GM12864 (cell line): ENCODE data around the gene EPS8.

Experiments
- DNase-seq: peaks from one replicate; pipeline ENCODE4 v3.0.0-alpha.2; 2011; ENCODE audit warnings: low read depth
- H3K4me3 ChIP-seq: 2 replicates; pipeline ENCODE4 v1.5.1; 2011; ENCODE audit warnings: mild to moderate bottlenecking, low read depth, low read length, control low read depth
- TF ChIP-seq, protein P1 (sequence below): IDR thresholded peaks from 2 replicates; pipeline ENCODE4 v1.5.1; 2011; ENCODE audit warnings: low read depth, mild to moderate bottlenecking, moderate library complexity, low read length, control low read depth, inconsistent platforms; ENCODE audit errors: missing control alignments

EPS8 gene

GRCh38 chr12:15699886-15700285 lies 89.3 kb downstream of the EPS8 start:
- TF ChIP-seq, protein P1, sequence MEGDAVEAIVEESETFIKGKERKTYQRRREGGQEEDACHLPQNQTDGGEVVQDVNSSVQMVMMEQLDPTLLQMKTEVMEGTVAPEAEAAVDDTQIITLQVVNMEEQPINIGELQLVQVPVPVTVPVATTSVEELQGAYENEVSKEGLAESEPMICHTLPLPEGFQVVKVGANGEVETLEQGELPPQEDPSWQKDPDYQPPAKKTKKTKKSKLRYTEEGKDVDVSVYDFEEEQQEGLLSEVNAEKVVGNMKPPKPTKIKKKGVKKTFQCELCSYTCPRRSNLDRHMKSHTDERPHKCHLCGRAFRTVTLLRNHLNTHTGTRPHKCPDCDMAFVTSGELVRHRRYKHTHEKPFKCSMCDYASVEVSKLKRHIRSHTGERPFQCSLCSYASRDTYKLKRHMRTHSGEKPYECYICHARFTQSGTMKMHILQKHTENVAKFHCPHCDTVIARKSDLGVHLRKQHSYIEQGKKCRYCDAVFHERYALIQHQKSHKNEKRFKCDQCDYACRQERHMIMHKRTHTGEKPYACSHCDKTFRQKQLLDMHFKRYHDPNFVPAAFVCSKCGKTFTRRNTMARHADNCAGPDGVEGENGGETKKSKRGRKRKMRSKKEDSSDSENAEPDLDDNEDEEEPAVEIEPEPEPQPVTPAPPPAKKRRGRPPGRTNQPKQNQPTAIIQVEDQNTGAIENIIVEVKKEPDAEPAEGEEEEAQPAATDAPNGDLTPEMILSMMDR: no peak
- no peak for DNase-seq
- no peak overlapping the region for H3K4me3 ChIP-seq

GRCh38 chr12:15698377-15698871 lies 90.8 kb downstream of the EPS8 start:
- no peak for DNase-seq
- H3K4me3 ChIP-seq: no peak overlapping the region
- TF ChIP-seq, protein P1: no peak

DNA sequence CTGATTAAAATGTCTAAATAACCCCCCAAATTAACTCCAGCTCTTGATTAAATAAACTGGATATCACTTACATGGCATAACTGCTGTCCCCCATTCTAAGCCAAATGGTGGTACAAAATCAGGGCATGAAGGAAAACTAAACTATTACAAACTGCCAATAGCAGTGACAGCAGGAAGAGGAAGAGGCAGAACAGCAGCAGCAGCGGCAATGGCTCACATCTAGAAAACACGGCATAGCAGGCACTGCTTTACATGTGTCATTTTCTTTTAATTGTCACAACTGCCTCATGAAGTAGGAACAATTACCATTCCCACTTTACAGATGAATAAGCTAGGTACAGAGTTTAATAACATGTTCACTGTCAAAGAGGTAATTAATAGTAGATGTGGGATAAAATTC lies 92.0 kb downstream of the EPS8 start:
- TF ChIP-seq, protein P1: no peak
- H3K4me3 ChIP-seq: no peak overlapping the region
- no peak for DNase-seq

GRCh38 chr12:15693228-15693911 lies 95.8 kb downstream of the EPS8 start:
- TF ChIP-seq, protein P1: no peak
- H3K4me3 ChIP-seq: no peak overlapping the region
- DNase-seq: no peak

DNA sequence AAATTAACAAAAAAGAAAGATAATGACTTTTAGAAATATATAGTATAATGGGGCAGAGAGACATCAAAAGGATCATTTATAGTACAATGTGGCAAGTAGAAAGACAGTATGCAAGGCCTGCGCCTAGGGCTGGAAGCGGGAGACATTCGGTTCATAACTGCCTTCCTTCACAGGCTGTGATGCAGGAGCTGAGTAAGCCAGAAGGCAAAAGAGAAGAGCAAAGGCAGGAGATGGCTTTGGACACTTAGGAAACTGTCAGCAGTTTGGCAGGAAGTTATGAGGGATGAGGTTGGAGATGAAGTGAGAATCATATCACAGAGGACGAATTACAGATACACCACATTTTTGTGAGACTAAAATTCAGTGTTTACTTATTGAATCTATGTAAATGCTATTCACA lies 97.8 kb downstream of the EPS8 start:
- DNase-seq: no peak
- TF ChIP-seq, protein P1: no peak
- H3K4me3 ChIP-seq: no peak overlapping the region

DNA sequence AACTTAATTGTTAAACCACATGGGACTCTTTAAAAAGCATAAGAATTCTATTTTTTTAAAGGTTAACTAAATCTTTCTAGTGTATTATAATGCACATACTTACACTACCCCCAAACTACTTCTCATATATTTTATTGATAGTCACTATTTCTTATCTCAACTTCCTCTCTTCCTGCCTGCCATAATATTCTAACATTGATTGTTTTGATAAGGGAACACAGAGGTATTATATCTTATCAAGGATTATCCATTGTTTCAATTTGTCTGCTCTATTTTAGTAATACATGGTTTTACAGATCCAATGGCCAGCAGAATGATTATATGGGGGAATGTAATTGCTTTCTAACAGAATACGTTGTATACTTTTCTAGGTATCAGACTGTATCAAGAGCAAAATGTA lies 98.9 kb downstream of the EPS8 start:
- no peak for DNase-seq
- no peak overlapping the region for H3K4me3 ChIP-seq
- TF ChIP-seq, protein P1: no peak

- H3K4me3 ChIP-seq: no peak overlapping the region
- TF ChIP-seq, protein P1: no peak
These were observed 99.4 kb downstream of the EPS8 start for GRCh38 chr12:15689751-15690191.

More at GRCh38 chr12:15689751-15690191, 99.4 kb downstream of the EPS8 start:
- DNase-seq: no peak
